HG03342 (cell line): Measurements from ENCODE around the gene UNC5A.

Experiments used
- ATAC-seq: cut with Tn5 transposase; IDR thresholded peaks from one replicate; pipeline ENCODE4 v1.9.1; 2021; ENCODE audit warnings: mild to moderate bottlenecking, moderate library complexity; ENCODE audit not compliant: unreplicated experiment

The UNC5A gene

GRCh38 chr5:176916337-176916736 lies 106.0 kb downstream of the UNC5A start:
- ATAC-seq: no peak

DNA sequence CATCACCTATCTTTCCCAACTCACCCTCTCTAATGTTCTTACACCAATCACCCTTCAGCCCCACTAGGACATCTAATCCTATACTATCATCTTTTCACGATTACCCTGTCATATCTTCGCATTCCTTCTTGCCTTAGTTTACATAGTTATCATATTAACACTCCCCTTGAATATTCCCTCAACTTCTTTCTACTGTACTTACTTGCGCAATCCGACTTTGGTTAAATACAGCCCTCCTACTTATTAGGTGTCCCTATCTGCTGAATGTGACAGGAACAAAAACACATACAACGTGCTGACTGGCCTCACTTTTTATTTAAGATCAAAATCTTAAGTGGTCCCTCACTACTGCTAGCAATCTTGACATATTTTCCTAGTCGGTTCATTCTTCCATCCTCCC lies 108.3 kb downstream of the UNC5A start:
- no peak for ATAC-seq

- no peak for ATAC-seq
Measured at GRCh38 chr5:176921714-176922113, 111.4 kb downstream of the UNC5A start.

DNA sequence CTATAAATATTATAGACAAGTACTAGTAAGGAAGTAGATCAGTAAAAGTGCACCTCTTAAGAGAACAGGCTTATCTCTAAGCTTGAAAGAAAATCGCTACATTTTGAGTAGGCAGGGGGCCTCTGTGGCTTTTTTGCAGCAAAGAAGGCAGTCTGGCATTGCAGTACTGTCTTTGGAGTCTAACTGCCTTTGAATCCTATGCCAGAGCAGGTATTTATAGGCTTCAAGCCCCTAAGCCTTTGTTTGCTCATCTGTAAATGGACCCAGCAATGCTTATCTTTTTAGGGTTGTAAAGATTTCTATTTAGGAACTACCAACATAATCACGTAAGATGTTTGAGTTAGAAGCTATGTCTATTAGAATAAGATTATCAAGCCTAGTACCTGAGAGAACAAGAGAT lies 112.5 kb downstream of the UNC5A start:
- no peak for ATAC-seq

DNA sequence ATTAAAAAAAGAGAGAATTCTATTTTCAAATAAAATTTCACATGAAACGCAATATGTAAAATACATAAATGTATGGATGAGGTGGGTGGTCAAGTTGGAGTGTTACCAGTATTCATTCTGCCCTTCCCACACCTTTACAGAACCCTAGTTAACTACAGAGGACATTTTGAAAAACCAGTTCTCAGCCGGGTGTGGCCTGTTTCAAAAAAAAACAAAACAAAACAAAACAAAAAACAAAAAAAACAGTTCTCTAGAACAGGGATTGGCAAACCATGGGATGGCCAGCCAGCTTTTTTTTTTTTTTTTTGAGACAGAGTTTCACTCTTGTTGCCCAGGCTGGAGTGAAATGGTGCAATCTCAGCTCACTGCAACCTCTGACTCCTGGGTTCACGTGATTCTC lies 117.2 kb downstream of the UNC5A start:
- ATAC-seq: no peak

GRCh38 chr5:176929654-176930053 lies 119.3 kb downstream of the UNC5A start:
- no peak for ATAC-seq
